ENCODE results near the gene RTKN. TPM values are rescaled to one million over a fixed set of nuclear protein-coding genes. Genes with fewer than 3 reads are reported as not detected.

RTKN gene
- total and polyA plus RNA-seq, 2 of the 13 experiments (the other 11 are each of a cell fraction or from before 2014, with no cell fraction given) = 159 to 166 TPM

- TF ChIP-seq HNF1B (CRISPR knock-in tag; IDR thresholded peaks at IDR 0.05) (peak; percentile 14; the same call in 1 of the 2 replicates), ZFP41 (CRISPR knock-in tag; IDR thresholded peaks at IDR 0.05; ENCODE audit: borderline replicate concordance) (no peak), TEAD3 (CRISPR knock-in tag; optimal IDR thresholded peaks at IDR 0.05; ENCODE audit: borderline replicate concordance) (peak; percentile 71), ZNF737 (CRISPR knock-in tag; IDR thresholded peaks at IDR 0.05; ENCODE audit: borderline replicate concordance) (no peak), RBFOX2 (IDR thresholded peaks at IDR 0.05; ENCODE audit: low read depth, low read length) (0 out of 2 replicates have a peak, but pooled peaks have one; percentile 4), ZNF580 (CRISPR knock-in tag; IDR thresholded peaks at IDR 0.05; ENCODE audit: borderline replicate concordance, low read depth) (no peak), ZNF615 (CRISPR knock-in tag; IDR thresholded peaks at IDR 0.05; ENCODE audit: borderline replicate concordance) (no peak), KLF16 (CRISPR knock-in tag; IDR thresholded peaks at IDR 0.05) (no peak), ZNF34 (CRISPR knock-in tag; IDR thresholded peaks at IDR 0.05; ENCODE audit: borderline replicate concordance) (no peak), SMC3 (IDR thresholded peaks at IDR 0.05; ENCODE audit: low read length) (no peak), U2AF1 (optimal IDR thresholded peaks at IDR 0.05; ENCODE audit: low read depth, low read length) (peak; percentile 17), AKAP8 (CRISPR knock-in tag; IDR thresholded peaks at IDR 0.05) (no peak), ZNF629 (CRISPR knock-in tag; conservative IDR thresholded peaks at IDR 0.05) (no peak)
- TF ChIP-seq, protein P1, sequence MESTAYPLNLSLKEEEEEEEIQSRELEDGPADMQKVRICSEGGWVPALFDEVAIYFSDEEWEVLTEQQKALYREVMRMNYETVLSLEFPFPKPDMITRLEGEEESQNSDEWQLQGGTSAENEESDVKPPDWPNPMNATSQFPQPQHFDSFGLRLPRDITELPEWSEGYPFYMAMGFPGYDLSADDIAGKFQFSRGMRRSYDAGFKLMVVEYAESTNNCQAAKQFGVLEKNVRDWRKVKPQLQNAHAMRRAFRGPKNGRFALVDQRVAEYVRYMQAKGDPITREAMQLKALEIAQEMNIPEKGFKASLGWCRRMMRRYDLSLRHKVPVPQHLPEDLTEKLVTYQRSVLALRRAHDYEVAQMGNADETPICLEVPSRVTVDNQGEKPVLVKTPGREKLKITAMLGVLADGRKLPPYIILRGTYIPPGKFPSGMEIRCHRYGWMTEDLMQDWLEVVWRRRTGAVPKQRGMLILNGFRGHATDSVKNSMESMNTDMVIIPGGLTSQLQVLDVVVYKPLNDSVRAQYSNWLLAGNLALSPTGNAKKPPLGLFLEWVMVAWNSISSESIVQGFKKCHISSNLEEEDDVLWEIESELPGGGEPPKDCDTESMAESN (CRISPR knock-in tag; conservative IDR thresholded peaks at IDR 0.05) = no peak
- TF ChIP-seq, protein P2, sequence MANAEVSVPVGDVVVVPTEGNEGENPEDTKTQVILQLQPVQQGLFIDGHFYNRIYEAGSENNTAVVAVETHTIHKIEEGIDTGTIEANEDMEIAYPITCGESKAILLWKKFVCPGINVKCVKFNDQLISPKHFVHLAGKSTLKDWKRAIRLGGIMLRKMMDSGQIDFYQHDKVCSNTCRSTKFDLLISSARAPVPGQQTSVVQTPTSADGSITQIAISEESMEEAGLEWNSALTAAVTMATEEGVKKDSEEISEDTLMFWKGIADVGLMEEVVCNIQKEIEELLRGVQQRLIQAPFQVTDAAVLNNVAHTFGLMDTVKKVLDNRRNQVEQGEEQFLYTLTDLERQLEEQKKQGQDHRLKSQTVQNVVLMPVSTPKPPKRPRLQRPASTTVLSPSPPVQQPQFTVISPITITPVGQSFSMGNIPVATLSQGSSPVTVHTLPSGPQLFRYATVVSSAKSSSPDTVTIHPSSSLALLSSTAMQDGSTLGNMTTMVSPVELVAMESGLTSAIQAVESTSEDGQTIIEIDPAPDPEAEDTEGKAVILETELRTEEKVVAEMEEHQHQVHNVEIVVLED (CRISPR knock-in tag; IDR thresholded peaks at IDR 0.05; ENCODE audit: borderline replicate concordance) = no peak
- TF ChIP-seq, protein P3, sequence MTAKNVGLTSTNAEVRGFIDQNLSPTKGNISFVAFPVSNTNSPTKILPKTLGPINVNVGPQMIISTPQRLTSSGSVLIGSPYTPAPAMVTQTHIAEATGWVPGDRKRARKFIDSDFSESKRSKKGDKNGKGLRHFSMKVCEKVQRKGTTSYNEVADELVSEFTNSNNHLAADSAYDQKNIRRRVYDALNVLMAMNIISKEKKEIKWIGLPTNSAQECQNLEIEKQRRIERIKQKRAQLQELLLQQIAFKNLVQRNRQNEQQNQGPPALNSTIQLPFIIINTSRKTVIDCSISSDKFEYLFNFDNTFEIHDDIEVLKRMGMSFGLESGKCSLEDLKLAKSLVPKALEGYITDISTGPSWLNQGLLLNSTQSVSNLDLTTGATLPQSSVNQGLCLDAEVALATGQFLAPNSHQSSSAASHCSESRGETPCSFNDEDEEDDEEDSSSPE (CRISPR knock-in tag; IDR thresholded peaks at IDR 0.05) = no peak
These were observed 16.2 kb downstream of the RTKN start (continued) for GRCh38 chr2:74425523-74425922.
